K562 (cell line): ENCODE results near the gene ENKD1. TPM values are rescaled to one million over a fixed set of nuclear protein-coding genes. Genes with fewer than 3 reads are reported as not detected.
A peak's percentile ranks its signal among the peaks of the same experiment; 100 is the strongest.

Source experiments
- ATAC-seq: fragments of 200-7000 bp; cut with Tn5 transposase; 3 replicates; pipeline ENCODE4 v1.9.1; 2020; ENCODE audit warnings: moderate library complexity
- BruUV-seq: library from RNA; stranded (reverse); fragments of 400-500 nt; replicated peaks from 2 replicates; lab custom pipeline; 2021; lab: Mats Ljungman, UMichigan
- CTCF ChIA-PET: fragments of 300-600 bp; formaldehyde crosslinking; extraction: SDS; loops from one replicate; lab custom pipeline; 2021; ENCODE audit warnings: low intra/inter-chr PET ratio; lab: Yijun Ruan, JAX
- POLR2A ChIA-PET: fragments of 300-600, 350-650 bp; sonication (Branson Sonifier 250); formaldehyde crosslinking; extraction: SDS; loops from one replicate; lab custom pipeline; 2021; ENCODE audit warnings: antibody characterized with exemption, inconsistent platforms; lab: Yijun Ruan, JAX
- DNase-seq, 4 experiments: peaks; one replicate each; pipeline versions ENCODE4 v3.0.0 to v3.0.0-alpha.2; 2011 to 2018; ENCODE audit warnings: low spot score in 3 of 4, mixed read lengths in 3 of 4; ENCODE audit errors: extremely low read depth in 1 of 4
- FAIRE-seq: peaks from 2 replicates; lab custom pipeline; 2011; peaks lifted over from hg19 to GRCh38; lab: Jason Lieb, UNC
- H2AFZ ChIP-seq: 2 replicates; pipeline ENCODE4 v1.6.0; 2011; ENCODE audit warnings: low read depth, low read length, control low read depth, inconsistent platforms
- H3K27ac ChIP-seq: fragments of 200-600 bp; 3 replicates; pipeline ENCODE4 v1.8.0; 2011; ENCODE audit warnings: low read depth, mild to moderate bottlenecking, control low read depth, inconsistent platforms, low read length, moderate library complexity, mixed read lengths; ENCODE audit errors: extremely low read depth
- H3K27me3 ChIP-seq, 2 experiments: fragments of 300-600 bp in 1 of 2; 2 replicates in 1 of 2; 3 replicates in 1 of 2; pipeline versions ENCODE4 v1.6.0 to v1.8.0; 2011; ENCODE audit warnings: inconsistent platforms in 2 of 2, low read length in 2 of 2, mild to moderate bottlenecking in 1 of 2, mixed read lengths in 1 of 2, moderate library complexity in 1 of 2; ENCODE audit not compliant: control insufficient read depth in 2 of 2, insufficient read depth in 2 of 2
- H3K36me3 ChIP-seq: fragments of 300-600 bp; 3 replicates; pipeline ENCODE4 v1.8.0; 2011; ENCODE audit warnings: mild to moderate bottlenecking, low read length, inconsistent platforms; ENCODE audit not compliant: control insufficient read depth, insufficient read depth
- H3K4me1 ChIP-seq, 2 experiments: fragments of 200-600 bp in 1 of 2; replicated peaks in 1 of 2; 2 replicates in 1 of 2; 3 replicates in 1 of 2; pipeline versions ENCODE4 v1.5.1 to v1.8.0; 2011; ENCODE audit warnings: inconsistent platforms in 2 of 2, low read length in 2 of 2, mild to moderate bottlenecking in 1 of 2, mixed read lengths in 1 of 2, moderate library complexity in 1 of 2; ENCODE audit not compliant: control insufficient read depth in 2 of 2, insufficient read depth in 2 of 2
- H3K4me2 ChIP-seq: 2 replicates; pipeline ENCODE4 v1.6.1; 2011; ENCODE audit warnings: low read length, control low read depth, inconsistent platforms, mixed read lengths; ENCODE audit not compliant: insufficient read depth
- H3K4me3 ChIP-seq: fragments of 200-600 bp; sonication (generic), shearing (Covaris generic); 2 replicates; pipeline ENCODE4 v1.5.1; 2016; ENCODE audit warnings: control low read depth, inconsistent platforms
- H3K79me2 ChIP-seq: fragments of 200-600 bp; 3 replicates; pipeline ENCODE4 v1.8.0; 2011; ENCODE audit warnings: low read length, inconsistent platforms; ENCODE audit not compliant: control insufficient read depth, insufficient read depth
- H3K9ac ChIP-seq, 2 experiments: 2 replicates each; pipeline versions ENCODE4 v1.6.0 to v1.6.1; 2011; ENCODE audit warnings: low read depth in 2 of 2, low read length in 2 of 2, control low read depth in 1 of 2, inconsistent platforms in 1 of 2, mild to moderate bottlenecking in 1 of 2, mixed read lengths in 1 of 2; ENCODE audit not compliant: insufficient read depth in 1 of 2
- H3K9me1 ChIP-seq: one replicate; pipeline ENCODE4 v1.6.0; 2011; ENCODE audit warnings: inconsistent platforms, mild to moderate bottlenecking, low read length, moderate library complexity; ENCODE audit not compliant: control insufficient read depth, insufficient read depth
- H3K9me3 ChIP-seq: replicated peaks from 2 replicates; pipeline ENCODE4 v1.5.1; 2011; ENCODE audit warnings: low read depth, low read length, inconsistent platforms; ENCODE audit not compliant: control insufficient read depth, insufficient read depth
- H4K20me1 ChIP-seq: replicated peaks from 2 replicates; pipeline ENCODE4 v1.6.1; 2011; ENCODE audit warnings: low read length, inconsistent platforms, mixed read lengths; ENCODE audit not compliant: control insufficient read depth, insufficient read depth
- ATF6 ChIP-seq: sonication (generic); formaldehyde crosslinking; IDR thresholded peaks from 2 replicates; pipeline ENCODE4 v1.4.0; 2020; ENCODE audit warnings: mild to moderate bottlenecking, missing genetic modification reagents
- ZBTB7A ChIP-seq: IDR thresholded peaks from 2 replicates; pipeline ENCODE4 v1.6.1; 2011; ENCODE audit warnings: low read depth, mild to moderate bottlenecking, low read length, moderate library complexity, borderline replicate concordance; ENCODE audit not compliant: control insufficient read depth
- ZNF263 ChIP-seq: sonication (generic); formaldehyde crosslinking; IDR thresholded peaks from 2 replicates; pipeline ENCODE4 v1.8.0; 2022; ENCODE audit warnings: mild to moderate bottlenecking, missing genetic modification reagents, borderline replicate concordance
- ZNF407 ChIP-seq: fragments of 450-650 bp; IDR thresholded peaks from 2 replicates; pipeline ENCODE4 v1.6.1; 2016; ENCODE audit warnings: low read depth
- WGBS: fragments of 100-300 bp; shearing (Covaris generic); methylation state at CpG from one replicate; pipeline ENCODE4 v1.1.6; 2016; ENCODE audit warnings: low coverage, mixed read lengths; ENCODE audit not compliant: insufficient coverage; ENCODE audit errors: missing lambda C conversion rate; 5-methylcytosine and 5-hydroxymethylcytosine counted together
- in situ Hi-C: fragments of 300-500 bp; cut with MboI; formaldehyde crosslinking; loops from 4 replicates; pipeline ENCODE4 v1.15.0; 2018; ENCODE audit warnings: inconsistent platforms, mixed read lengths
- intact Hi-C: fragments of 100-400 bp; cut with micrococcal nuclease; formaldehyde crosslinking; loops from 2 replicates; pipeline ENCODE4 v1.14.2; 2022
- polyA plus RNA-seq, 8 experiments: library from polyadenylated mRNA; depleted of rRNA in 4 of 8; stranded (reverse) in 5 of 8; unstranded in 3 of 8; fragments of >200 nt; fragmentation: Nextera tagmentation in 2 of 8; fragmentation: Illumina TruSeq in 1 of 8; extraction: Ambion mirVana in 2 of 8; extraction: Trizol in 1 of 8; gene quantifications; 2 replicates each; pipeline versions ENCODE4 v1.2.1 to v1.2.3, GENCODE V29; 2011 to 2014; ENCODE audit warnings: inconsistent platforms in 1 of 8, missing spikeins in 1 of 8
- total RNA-seq, 7 experiments: library from RNA; depleted of rRNA in 6 of 7; stranded (reverse); fragments of >200 nt in 6 of 7; fragmentation: Illumina TruSeq in 2 of 7; extraction: Trizol in 2 of 7; gene quantifications; 2 replicates each; pipeline versions ENCODE4 v1.2.1 to v1.2.3, GENCODE V29; 2011 to 2021; ENCODE audit warnings: low replicate concordance in 1 of 7

ENKD1 gene
- total and polyA plus RNA-seq, 9 of the 15 experiments (the other 6 are each of a cell fraction or from before 2014, with no cell fraction given) = 1.1 to 26.9 (median 8.3) TPM

GRCh38 chr16:67658849-67659674, 7.5 kb downstream of the ENKD1 start:
- Histone ChIP-seq H3K27me3 (peaks cover 0 to 8% of the 10 kb centered on the region in 2 experiments; a peak in 2 of 5 replicates), H2AFZ (peak overlapping the region; percentile 99; the same call in 1 of the 2 replicates), H3K9ac (peak overlapping the region; percentile 73 to 96), H3K4me1 (peaks cover 4 to 62% of the 10 kb centered on the region in 2 experiments; a peak in 4 of 5 replicates), H3K27ac (no peak overlapping the region; the same call in 2 of the 3 replicates), H3K9me1 (no peaks in the 10 kb centered on the region), H3K36me3 (peaks cover 19% of the 10 kb centered on the region), H3K4me3 (peak overlapping the region; percentile 58), H4K20me1 (peaks cover 13% of the 10 kb centered on the region; the same call in 1 of the 2 replicates), H3K9me3 (no peaks in the 10 kb centered on the region), H3K4me2 (peak overlapping the region; percentile 99), H3K79me2 (peaks cover 14% of the 10 kb centered on the region)
- peak in 1 of 4 experiments; percentile 33 for DNase-seq
- intact Hi-C loops (no loop called here), in situ Hi-C loops (no loop called here)
- ATAC-seq = no peak
- no TSS peak for BruUV-seq
- peak; percentile 26 for FAIRE-seq
- CTCF ChIA-PET = no interaction called here
- POLR2A ChIA-PET = interaction anchor here (0.6 to 1.4 kb wide), 2 partner anchors 100 to 527 kb away, joined by 3 to 4 read pairs; no protein-coding TSS in a partner anchor
- 29% methylated on average over 21 of the region's 21 CpGs for WGBS
- TF ChIP-seq ATF6 = 0 out of 2 replicates have a peak, but pooled peaks have one; percentile 11
- peak; percentile 86 for TF ChIP-seq ZNF263 (CRISPR knock-in tag)
- no peak for TF ChIP-seq ZBTB7A
- peak; percentile 71 for TF ChIP-seq ZNF407
